Measurements from ENCODE around the gene MAGED1.

DNA sequence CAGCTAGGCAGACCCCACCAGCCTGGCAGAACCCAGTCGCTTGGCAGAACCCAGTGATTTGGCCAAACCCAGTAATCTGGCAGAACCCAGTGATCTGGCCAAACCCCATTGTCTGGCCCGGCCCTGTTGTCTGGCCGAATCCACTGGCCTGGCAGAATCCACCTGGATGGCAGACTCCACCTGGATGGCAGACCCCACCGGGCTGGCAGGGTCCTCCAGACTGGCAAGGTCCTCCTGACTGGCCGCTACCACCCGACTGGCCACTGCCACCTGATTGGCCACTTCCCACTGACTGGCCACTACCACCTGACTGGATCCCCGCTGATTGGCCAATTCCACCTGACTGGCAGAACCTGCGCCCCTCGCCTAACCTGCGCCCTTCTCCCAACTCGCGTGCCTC lies 3.2 kb downstream of the MAGED1 start:
- no peak for TF ChIP-seq POLR2AphosphoS5 (IDR thresholded peaks at IDR 0.05; ENCODE audit: low read depth)
- no peak for TF ChIP-seq CREB1 (CRISPR knock-in tag; IDR thresholded peaks at IDR 0.05; ENCODE audit: low read depth)
- TF ChIP-seq, protein P1, sequence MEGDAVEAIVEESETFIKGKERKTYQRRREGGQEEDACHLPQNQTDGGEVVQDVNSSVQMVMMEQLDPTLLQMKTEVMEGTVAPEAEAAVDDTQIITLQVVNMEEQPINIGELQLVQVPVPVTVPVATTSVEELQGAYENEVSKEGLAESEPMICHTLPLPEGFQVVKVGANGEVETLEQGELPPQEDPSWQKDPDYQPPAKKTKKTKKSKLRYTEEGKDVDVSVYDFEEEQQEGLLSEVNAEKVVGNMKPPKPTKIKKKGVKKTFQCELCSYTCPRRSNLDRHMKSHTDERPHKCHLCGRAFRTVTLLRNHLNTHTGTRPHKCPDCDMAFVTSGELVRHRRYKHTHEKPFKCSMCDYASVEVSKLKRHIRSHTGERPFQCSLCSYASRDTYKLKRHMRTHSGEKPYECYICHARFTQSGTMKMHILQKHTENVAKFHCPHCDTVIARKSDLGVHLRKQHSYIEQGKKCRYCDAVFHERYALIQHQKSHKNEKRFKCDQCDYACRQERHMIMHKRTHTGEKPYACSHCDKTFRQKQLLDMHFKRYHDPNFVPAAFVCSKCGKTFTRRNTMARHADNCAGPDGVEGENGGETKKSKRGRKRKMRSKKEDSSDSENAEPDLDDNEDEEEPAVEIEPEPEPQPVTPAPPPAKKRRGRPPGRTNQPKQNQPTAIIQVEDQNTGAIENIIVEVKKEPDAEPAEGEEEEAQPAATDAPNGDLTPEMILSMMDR (conservative IDR thresholded peaks at IDR 0.05; ENCODE audit: low read depth in 2 of 2) = no peak
- no peak for TF ChIP-seq EZH2 (IDR thresholded peaks at IDR 0.05; ENCODE audit: low read depth, unreplicated experiment)
- no peak for TF ChIP-seq EZH2phosphoT487 (IDR thresholded peaks at IDR 0.05; ENCODE audit: unreplicated experiment)

Data from GM23338 (cell line).